B cell (primary cell): ENCODE measurements around the gene AMPH.

Source experiments
- EZH2 ChIP-seq: IDR thresholded peaks from 2 replicates; pipeline ENCODE4 v1.6.1; 2012; ENCODE audit warnings: borderline replicate concordance, low read depth, mild to moderate bottlenecking, moderate library complexity, low read length; ENCODE audit not compliant: insufficient read depth, poor library complexity, severe bottlenecking
- TF ChIP-seq, protein P1 (sequence below): fragments of 200-600 bp; IDR thresholded peaks from one replicate; pipeline ENCODE4 v1.8.0; 2022; ENCODE audit warnings: antibody characterized with exemption, mild to moderate bottlenecking

- TF ChIP-seq, protein P1, sequence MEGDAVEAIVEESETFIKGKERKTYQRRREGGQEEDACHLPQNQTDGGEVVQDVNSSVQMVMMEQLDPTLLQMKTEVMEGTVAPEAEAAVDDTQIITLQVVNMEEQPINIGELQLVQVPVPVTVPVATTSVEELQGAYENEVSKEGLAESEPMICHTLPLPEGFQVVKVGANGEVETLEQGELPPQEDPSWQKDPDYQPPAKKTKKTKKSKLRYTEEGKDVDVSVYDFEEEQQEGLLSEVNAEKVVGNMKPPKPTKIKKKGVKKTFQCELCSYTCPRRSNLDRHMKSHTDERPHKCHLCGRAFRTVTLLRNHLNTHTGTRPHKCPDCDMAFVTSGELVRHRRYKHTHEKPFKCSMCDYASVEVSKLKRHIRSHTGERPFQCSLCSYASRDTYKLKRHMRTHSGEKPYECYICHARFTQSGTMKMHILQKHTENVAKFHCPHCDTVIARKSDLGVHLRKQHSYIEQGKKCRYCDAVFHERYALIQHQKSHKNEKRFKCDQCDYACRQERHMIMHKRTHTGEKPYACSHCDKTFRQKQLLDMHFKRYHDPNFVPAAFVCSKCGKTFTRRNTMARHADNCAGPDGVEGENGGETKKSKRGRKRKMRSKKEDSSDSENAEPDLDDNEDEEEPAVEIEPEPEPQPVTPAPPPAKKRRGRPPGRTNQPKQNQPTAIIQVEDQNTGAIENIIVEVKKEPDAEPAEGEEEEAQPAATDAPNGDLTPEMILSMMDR, result no peak
- TF ChIP-seq EZH2, result no peak
These were observed 110.4 kb downstream of the AMPH start for GRCh38 chr7:38520741-38521140.
